Activated T-helper 1 cell treated with anti-CD3 and anti-CD28 coated beads, Interleukin-12 subunit alpha, Interleukin-12 subunit beta, Interleukin-2, Interleukin-4 antibody, amounts not matched to agents 30 ng/mL and 10 ng/mL and 1 ng/mL, durations not matched to agents 14 hours and 24 hours and 36 hours (primary cell): ENCODE data around the gene RPAIN. TPM values are rescaled to one million over a fixed set of nuclear protein-coding genes. Genes with fewer than 3 reads are reported as not detected.

ENCODE experiments used
- DNase-seq: peaks from one replicate; pipeline ENCODE4 v3.0.0; 2021; ENCODE audit warnings: low spot score
- H3K27ac Mint-ChIP-seq: one replicate; pipeline ENCODE4 v1.8.0; 2021; ENCODE audit warnings: mild to moderate bottlenecking, mixed read lengths
- H3K27me3 Mint-ChIP-seq: one replicate; pipeline ENCODE4 v1.8.0; 2022; ENCODE audit warnings: mild to moderate bottlenecking, moderate library complexity, mixed read lengths; ENCODE audit not compliant: insufficient read depth
- H3K36me3 Mint-ChIP-seq: one replicate; pipeline ENCODE4 v1.8.0; 2021; ENCODE audit warnings: low read depth, mixed read lengths
- H3K4me1 Mint-ChIP-seq: one replicate; pipeline ENCODE4 v1.8.0; 2021; ENCODE audit warnings: low read depth, mixed read lengths
- H3K4me3 Mint-ChIP-seq: one replicate; pipeline ENCODE4 v1.8.0; 2021; ENCODE audit warnings: mild to moderate bottlenecking, moderate library complexity, mixed read lengths
- H3K9me3 Mint-ChIP-seq: one replicate; pipeline ENCODE4 v1.8.0; 2021; ENCODE audit warnings: mixed read lengths
- intact Hi-C: fragments of 100-400 bp; cut with micrococcal nuclease; formaldehyde crosslinking; loops from one replicate; pipeline ENCODE4 v1.15.1; 2024
- total RNA-seq: library from RNA; stranded (reverse); gene quantifications from 2 replicates; pipeline ENCODE4 v1.2.3, GENCODE V29; 2022

RPAIN gene
- 61.0 and 67.0 TPM in 2 replicates for total RNA-seq

DNA sequence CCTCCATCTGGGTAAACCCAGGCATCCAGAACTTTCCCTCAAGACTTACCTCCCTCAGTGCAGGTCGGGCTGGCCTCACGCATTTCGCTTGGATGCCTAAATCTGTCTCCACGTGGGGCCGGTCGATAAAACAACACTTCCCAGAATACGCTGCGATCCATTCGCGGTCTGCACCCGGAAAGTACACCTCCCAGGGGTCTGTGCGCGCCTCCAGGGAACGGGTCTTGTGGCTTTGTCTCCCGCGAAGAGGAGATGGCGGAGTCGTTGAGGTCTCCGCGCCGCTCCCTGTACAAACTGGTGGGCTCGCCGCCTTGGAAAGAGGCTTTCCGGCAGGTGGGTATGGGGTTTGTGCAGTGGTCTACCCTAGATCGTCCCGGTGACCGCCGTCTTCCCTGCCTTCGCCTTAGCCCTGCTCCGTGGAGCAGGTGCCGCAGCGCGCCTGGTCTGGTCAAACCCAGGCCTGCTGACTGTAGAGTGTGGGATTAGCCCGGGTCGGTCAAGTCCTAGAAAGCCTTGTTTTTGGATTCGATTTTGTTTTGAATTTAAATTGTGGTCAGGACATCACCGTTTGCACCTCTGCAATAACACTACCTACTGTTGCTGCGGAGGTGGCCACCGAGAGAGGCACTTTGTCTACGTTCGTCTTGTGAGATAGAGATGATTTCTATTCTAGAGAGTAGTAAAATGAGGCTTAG, at the start of gene RPAIN:
Gene RPAIN (plus strand): TSS at position 224 of the 695 bp plus-strand sequence. CDS start 29 bp downstream, at position 253.
- Mint-ChIP-seq H3K27me3 (no peaks in the 10 kb centered on the region), H3K9me3 (no peaks in the 10 kb centered on the region), H3K4me1 (peaks cover 32% of the 10 kb centered on the region), H3K27ac (peak within 1 kb of the TSS; percentile 99), H3K36me3 (peaks cover 32% of the 10 kb centered on the region), H3K4me3 (peak within 1 kb of the TSS; percentile 100)
- intact Hi-C loops, result loop anchor here (1.0 to 10.0 kb wide), 7 partner anchors 19 to 473 kb away; partner anchors contain the start of genes C1QBP, DERL2, MIS12 and PFN1
- peak; percentile 82 for DNase-seq

- no peaks in the 10 kb centered on the region for H3K27me3 Mint-ChIP-seq
Measured at GRCh38 chr17:5370411-5370810, 49.6 kb upstream of the RPAIN start.

DNA sequence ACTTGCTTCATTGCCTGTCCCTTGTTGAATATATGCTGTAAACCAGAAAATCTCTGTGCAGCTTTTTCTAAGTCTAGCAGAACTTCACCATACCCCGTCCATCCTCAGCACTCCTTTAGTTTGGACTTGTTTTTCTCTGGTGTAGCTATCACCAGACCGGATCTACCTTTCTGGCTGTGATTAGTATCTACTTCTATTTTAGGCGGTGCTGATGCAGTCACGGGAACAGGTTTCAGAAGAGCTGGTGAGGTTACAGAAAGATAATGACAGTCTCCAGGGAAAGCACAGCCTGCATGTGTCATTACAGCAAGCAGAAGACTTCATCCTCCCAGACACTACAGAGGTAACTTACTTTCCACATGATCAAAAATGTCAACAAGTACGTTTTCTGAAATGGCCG, 46.9 kb upstream of the RPAIN start:
- H3K4me3 Mint-ChIP-seq, result no peak overlapping the region
- intact Hi-C loops, result loop anchor here (10.0 kb wide), 1 partner anchor 128 kb away; no protein-coding TSS in a partner anchor
- no peaks in the 10 kb centered on the region for H3K4me1 Mint-ChIP-seq
- no peak overlapping the region for H3K27ac Mint-ChIP-seq
- peaks cover 23% of the 10 kb centered on the region for H3K36me3 Mint-ChIP-seq
- DNase-seq, result no peak
- no peaks in the 10 kb centered on the region for H3K9me3 Mint-ChIP-seq
- H3K27me3 Mint-ChIP-seq, result no peaks in the 10 kb centered on the region

More at GRCh38 chr17:5370411-5370810, 49.6 kb upstream of the RPAIN start:
- Mint-ChIP-seq H3K4me1 (no peaks in the 10 kb centered on the region), H3K4me3 (no peak overlapping the region), H3K36me3 (peaks cover 20% of the 10 kb centered on the region), H3K9me3 (no peaks in the 10 kb centered on the region), H3K27ac (peak overlapping the region; percentile 43)
- DNase-seq, result no peak
- intact Hi-C loops, result loop anchor here (10.0 kb wide), 1 partner anchor 126 kb away; no protein-coding TSS in a partner anchor

DNA sequence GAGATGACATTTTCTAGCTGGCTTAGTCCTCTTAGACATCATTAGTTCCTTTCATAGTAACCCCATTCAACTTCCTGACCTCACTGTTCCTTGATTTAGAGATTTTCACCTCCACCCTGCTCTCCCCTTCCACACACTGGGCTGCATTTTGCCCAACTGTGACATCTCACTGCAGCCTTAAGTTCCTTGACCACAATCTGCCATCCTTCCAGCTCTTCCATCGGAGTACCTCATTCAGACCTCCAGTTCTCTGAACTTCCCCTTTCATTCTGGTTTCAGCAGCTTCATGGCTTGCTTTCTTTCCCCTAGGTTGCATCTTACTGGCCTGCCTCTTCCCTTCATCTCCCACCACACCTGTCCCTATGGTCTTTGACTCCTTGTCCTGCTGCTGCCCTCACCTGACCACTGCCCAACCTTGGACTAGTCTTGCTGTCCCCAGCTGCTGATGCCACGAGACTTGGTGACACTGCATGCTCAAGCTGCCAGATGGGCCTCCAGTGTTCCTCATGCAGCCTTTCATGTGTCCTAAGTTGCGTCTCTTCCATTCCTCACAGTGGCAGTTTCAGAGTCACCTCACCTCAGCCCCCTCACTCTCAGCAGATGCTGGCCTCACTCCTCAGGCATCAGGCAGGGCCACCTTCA, 41.3 kb upstream of the RPAIN start:
- H3K9me3 Mint-ChIP-seq, result no peaks in the 10 kb centered on the region
- intact Hi-C loops, result loop anchor here (10.0 kb wide), 1 partner anchor 134 kb away; no protein-coding TSS in a partner anchor
- DNase-seq, result no peak
- H3K36me3 Mint-ChIP-seq, result peaks cover 49% of the 10 kb centered on the region
- H3K4me1 Mint-ChIP-seq, result no peaks in the 10 kb centered on the region
- no peaks in the 10 kb centered on the region for H3K27me3 Mint-ChIP-seq
- no peak overlapping the region for H3K4me3 Mint-ChIP-seq
- H3K27ac Mint-ChIP-seq, result no peak overlapping the region

- intact Hi-C loops, result loop anchor here (10.0 kb wide), 1 partner anchor 135 kb away; no protein-coding TSS in a partner anchor
- Mint-ChIP-seq H3K4me3 (no peak overlapping the region), H3K36me3 (peaks cover 52% of the 10 kb centered on the region), H3K4me1 (no peaks in the 10 kb centered on the region), H3K27ac (peak overlapping the region; percentile 10), H3K9me3 (no peaks in the 10 kb centered on the region), H3K27me3 (no peaks in the 10 kb centered on the region)
- DNase-seq, result no peak
Measured at GRCh38 chr17:5379351-5380107, 40.5 kb upstream of the RPAIN start.

DNA sequence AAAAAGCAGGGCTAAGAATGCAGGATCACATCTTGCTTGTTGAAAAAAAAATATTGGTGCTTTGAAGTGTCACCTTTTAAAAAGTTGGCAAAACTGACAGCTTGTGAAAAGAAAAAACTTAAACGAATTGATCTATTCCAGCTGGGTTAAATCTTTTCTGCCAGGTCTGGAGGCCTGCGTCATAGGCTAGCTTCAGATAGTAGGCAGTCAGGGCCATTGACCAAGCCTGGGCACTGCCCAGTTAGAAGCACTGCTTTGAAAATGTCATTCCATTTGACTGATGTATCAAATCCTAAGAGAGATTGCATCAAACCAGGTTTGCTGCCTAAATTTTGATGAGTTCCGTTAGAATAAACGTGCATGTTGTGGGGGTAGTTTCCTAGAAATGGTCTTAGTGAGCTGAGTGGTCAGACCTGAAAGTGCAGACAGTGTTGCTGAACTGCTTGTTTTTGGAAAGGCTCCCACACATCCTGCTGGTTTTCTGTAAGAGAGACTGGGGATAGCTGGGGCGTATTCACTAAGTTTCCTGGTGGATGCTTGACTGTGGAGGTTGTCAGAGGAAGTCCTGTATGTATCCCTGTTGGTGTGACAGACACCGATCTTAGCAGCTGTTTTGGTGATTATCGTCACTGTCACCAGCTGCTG, 39.4 kb upstream of the RPAIN start:
- intact Hi-C loops, result no loop called here
- Mint-ChIP-seq H3K9me3 (no peaks in the 10 kb centered on the region), H3K27ac (no peak overlapping the region), H3K27me3 (no peaks in the 10 kb centered on the region), H3K4me1 (no peaks in the 10 kb centered on the region), H3K4me3 (no peak overlapping the region), H3K36me3 (peaks cover 59% of the 10 kb centered on the region)
- no peak for DNase-seq

- peaks cover 65% of the 10 kb centered on the region for H3K36me3 Mint-ChIP-seq
- peak overlapping the region; percentile 31 for H3K27ac Mint-ChIP-seq
- H3K4me1 Mint-ChIP-seq, result no peaks in the 10 kb centered on the region
- intact Hi-C loops, result no loop called here
- H3K4me3 Mint-ChIP-seq, result no peak overlapping the region
- no peaks in the 10 kb centered on the region for H3K27me3 Mint-ChIP-seq
- no peaks in the 10 kb centered on the region for H3K9me3 Mint-ChIP-seq
- no peak for DNase-seq
Measured at GRCh38 chr17:5381542-5381941, 38.4 kb upstream of the RPAIN start.

DNA sequence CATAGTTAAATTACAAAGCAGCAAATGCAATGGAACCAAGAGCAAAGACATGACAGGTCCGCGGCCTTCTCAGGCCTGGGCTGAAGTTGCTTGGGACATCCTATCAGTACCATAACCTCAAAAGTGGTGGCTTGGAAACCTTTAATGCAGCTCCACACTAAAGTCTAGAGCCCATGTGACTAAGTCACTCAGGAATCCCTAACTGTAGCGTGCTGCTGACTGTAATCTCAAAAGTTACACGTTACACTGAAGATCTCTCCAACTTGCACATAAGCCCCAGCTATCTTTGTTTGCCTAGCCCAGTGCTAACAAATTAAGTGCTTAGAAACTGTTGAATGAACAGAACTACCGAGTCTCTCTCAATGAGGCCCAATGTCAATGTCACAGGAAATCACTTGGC, 28.3 kb upstream of the RPAIN start:
- H3K27ac Mint-ChIP-seq, result no peak overlapping the region
- H3K9me3 Mint-ChIP-seq, result no peaks in the 10 kb centered on the region

DNA sequence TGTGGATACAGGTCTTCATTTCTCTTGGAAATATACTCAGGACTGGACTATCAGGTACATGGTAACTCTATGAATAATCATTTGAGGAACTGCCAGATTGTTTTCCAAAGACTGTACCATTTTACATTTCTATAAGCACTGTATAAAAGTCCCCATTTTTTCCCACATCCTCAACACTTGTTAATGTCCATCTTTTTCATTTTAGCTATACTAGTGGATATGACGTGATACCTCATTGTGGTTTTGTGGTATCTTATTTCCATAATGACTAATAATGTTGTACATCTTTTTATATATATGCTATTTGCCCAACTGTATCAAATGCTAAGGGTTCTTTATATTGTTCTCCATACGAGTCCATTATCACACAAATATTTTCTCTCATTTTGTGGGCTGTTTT, 23.4 kb upstream of the RPAIN start:
- no peak for DNase-seq
- Mint-ChIP-seq H3K27ac (no peak overlapping the region), H3K4me3 (no peak overlapping the region), H3K9me3 (no peaks in the 10 kb centered on the region), H3K27me3 (no peaks in the 10 kb centered on the region), H3K4me1 (no peaks in the 10 kb centered on the region), H3K36me3 (peaks cover 53% of the 10 kb centered on the region)
- intact Hi-C loops, result no loop called here

More for the DNA sequence above, 28.3 kb upstream of the RPAIN start:
- H3K4me1 Mint-ChIP-seq, result peaks cover 6% of the 10 kb centered on the region
- intact Hi-C loops, result no loop called here
- H3K36me3 Mint-ChIP-seq, result peaks cover 60% of the 10 kb centered on the region
- no peak for DNase-seq
- H3K27me3 Mint-ChIP-seq, result no peaks in the 10 kb centered on the region
- no peak overlapping the region for H3K4me3 Mint-ChIP-seq

GRCh38 chr17:5399767-5400166, 20.2 kb upstream of the RPAIN start:
- H3K27ac Mint-ChIP-seq, result no peak overlapping the region

GRCh38 chr17:5405400-5405799, 14.6 kb upstream of the RPAIN start:
- H3K4me1 Mint-ChIP-seq, result peaks cover 11% of the 10 kb centered on the region
- intact Hi-C loops, result no loop called here

More at GRCh38 chr17:5399767-5400166, 20.2 kb upstream of the RPAIN start:
- Mint-ChIP-seq H3K9me3 (no peaks in the 10 kb centered on the region), H3K4me1 (no peaks in the 10 kb centered on the region), H3K36me3 (peaks cover 50% of the 10 kb centered on the region), H3K27me3 (no peaks in the 10 kb centered on the region), H3K4me3 (no peak overlapping the region)
- DNase-seq, result no peak
- intact Hi-C loops, result no loop called here

DNA sequence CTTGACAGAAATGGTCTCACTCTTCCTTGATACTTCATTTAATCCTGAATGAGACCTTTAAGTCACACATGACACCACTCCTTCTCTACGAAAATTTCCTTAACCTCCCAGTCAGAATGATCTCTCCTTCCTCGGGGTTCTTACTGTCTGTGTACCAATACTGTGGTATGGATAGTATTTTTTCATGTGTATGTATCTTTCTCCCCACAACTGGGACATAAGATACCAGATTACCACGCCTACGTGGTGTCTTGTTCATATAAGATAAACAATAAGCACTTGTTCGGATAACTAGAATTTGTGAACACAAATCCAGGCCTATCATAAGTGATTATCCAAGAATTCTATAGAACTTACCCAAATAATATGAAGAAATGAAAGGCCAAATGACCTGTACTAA, 11.8 kb upstream of the RPAIN start:
- no peak overlapping the region for H3K27ac Mint-ChIP-seq
- no peak overlapping the region for H3K4me3 Mint-ChIP-seq
- no peaks in the 10 kb centered on the region for H3K27me3 Mint-ChIP-seq
- intact Hi-C loops, result no loop called here
- peaks cover 37% of the 10 kb centered on the region for H3K36me3 Mint-ChIP-seq
- H3K4me1 Mint-ChIP-seq, result peaks cover 33% of the 10 kb centered on the region
- H3K9me3 Mint-ChIP-seq, result no peaks in the 10 kb centered on the region
- no peak for DNase-seq

More at GRCh38 chr17:5405400-5405799, 14.6 kb upstream of the RPAIN start:
- peaks cover 29% of the 10 kb centered on the region for H3K36me3 Mint-ChIP-seq
- DNase-seq, result no peak
- H3K4me3 Mint-ChIP-seq, result no peak overlapping the region
- no peaks in the 10 kb centered on the region for H3K27me3 Mint-ChIP-seq
- H3K9me3 Mint-ChIP-seq, result no peaks in the 10 kb centered on the region
- no peak overlapping the region for H3K27ac Mint-ChIP-seq
